Vagina (tissue), 1 donor: ENCODE measurements around the gene NLGN3. TPM values are rescaled to one million over a fixed set of nuclear protein-coding genes. Genes with fewer than 3 reads are reported as not detected.

ENCODE experiments used
- small RNA-seq: library from RNA; depleted of rRNA; stranded (forward); fragments of <200 nt; gene quantifications from one replicate; pipeline ENCODE3, GENCODE V24; 2016
- total RNA-seq: library from RNA; depleted of rRNA; stranded (reverse); fragments of >200 nt; gene quantifications from one replicate; pipeline ENCODE4 v1.2.3, GENCODE V29; 2016

NLGN3 gene
- total RNA-seq, 1 donor from 2014 or later: 1.7 TPM

Small RNAs within 50 kb of the gene (small RNA-seq; reads per million reads assigned to genes)
- not detected for gene CXorf65

Other genes with a start within 250 kb of the NLGN3 start
- not detected for gene TEX11, start 236.1 kb upstream of the NLGN3 start, total RNA-seq
- gene SLC7A3, start 213.7 kb upstream of the NLGN3 start, total RNA-seq: 1.7 TPM
- gene SNX12, start 76.5 kb upstream of the NLGN3 start, total RNA-seq: 25.0 TPM
- 22.8 TPM for gene FOXO4, start 49.0 kb upstream of the NLGN3 start, total RNA-seq
- gene CXorf65, start 38.1 kb upstream of the NLGN3 start, total RNA-seq: not detected
- 4.2 TPM for gene IL2RG, start 33.3 kb upstream of the NLGN3 start, total RNA-seq
- gene MED12, start 26.2 kb upstream of the NLGN3 start, total RNA-seq: 39.3 TPM
- not detected for gene GJB1, start 78.4 kb downstream of the NLGN3 start, total RNA-seq
- 27.0 TPM for gene ZMYM3, start 109.3 kb downstream of the NLGN3 start, total RNA-seq
- 171 TPM for gene NONO, start 138.8 kb downstream of the NLGN3 start, total RNA-seq
- gene ITGB1BP2, start 156.9 kb downstream of the NLGN3 start, total RNA-seq: 1.7 TPM
- 49.8 TPM for gene TAF1, start 221.5 kb downstream of the NLGN3 start, total RNA-seq